ENCODE data around the gene USP47.

- TF ChIP-seq CTCF (conservative IDR thresholded peaks at IDR 0.05; ENCODE audit: low read depth, low read length) (no peak), EZH2 (IDR thresholded peaks at IDR 0.05; ENCODE audit: low read length, unreplicated experiment) (no peak), EZH2phosphoT487 (IDR thresholded peaks at IDR 0.05; ENCODE audit: borderline replicate concordance, low read length) (no peak)
These were observed 110.3 kb downstream of the USP47 start for GRCh38 chr11:11952036-11952435.

Data from PC-3 (cell line).